CD4-positive, alpha-beta T cell treated with Interleukin-21 for 1 hour (primary cell): Measurements from ENCODE around the gene DAAM2.

Experiments
- DNase-seq: peaks from one replicate; pipeline ENCODE4 v3.0.0-alpha.2; 2020

The DAAM2 gene

DNA sequence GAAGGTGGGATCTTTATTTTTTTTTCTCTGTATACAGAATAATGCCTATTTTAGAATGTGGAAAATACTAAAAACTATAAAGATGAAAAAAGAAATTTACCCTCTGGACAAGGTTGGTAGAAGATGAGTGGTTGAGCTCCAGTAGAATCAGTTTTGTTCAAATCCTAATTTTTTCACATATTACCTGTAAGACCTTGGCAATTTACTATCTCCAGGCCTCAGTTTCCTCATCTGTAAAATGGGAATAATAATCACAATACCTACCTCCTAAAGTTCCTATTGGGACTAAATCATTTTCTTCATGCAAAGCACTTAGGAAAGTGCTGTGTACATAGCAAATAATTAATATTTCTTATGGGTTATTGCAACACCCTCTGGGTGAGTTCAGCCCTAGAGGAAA is 28.4 kb downstream of the DAAM2 start:
- DNase-seq, result no peak

DNA sequence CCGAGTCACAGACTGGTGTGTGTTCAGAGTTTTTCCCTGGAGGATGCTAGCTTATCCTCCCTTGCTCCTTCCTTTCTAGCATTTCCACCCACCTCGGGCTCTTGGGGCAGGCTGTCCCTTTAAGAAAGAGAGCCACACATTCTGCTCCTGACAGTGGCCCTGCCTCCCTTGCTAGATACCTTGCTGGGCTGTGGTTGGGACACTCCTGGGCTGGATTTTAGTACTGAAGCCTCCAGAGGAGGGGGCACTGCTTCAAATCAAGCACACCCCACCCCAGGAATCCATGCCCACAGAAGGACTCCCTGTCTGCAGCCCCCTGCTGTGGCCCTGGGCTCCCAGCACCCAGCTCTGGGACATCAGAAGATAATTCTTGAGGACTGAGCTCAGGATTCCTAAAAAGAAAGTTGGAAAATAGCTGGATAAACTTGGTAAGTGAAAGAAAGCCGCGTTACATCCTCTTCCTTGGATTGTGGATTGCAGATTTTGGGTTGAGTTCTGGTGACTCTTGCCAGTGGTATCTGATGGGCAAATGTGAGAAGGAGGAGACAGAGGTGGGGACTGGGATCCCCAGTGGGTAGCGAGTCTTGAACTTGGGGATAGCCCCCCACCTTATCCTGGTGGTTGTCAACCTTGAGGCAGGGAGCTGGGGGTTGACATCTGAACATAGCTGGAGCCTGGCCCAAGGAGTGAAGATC is 29.0 kb downstream of the DAAM2 start:
- no peak for DNase-seq

DNA sequence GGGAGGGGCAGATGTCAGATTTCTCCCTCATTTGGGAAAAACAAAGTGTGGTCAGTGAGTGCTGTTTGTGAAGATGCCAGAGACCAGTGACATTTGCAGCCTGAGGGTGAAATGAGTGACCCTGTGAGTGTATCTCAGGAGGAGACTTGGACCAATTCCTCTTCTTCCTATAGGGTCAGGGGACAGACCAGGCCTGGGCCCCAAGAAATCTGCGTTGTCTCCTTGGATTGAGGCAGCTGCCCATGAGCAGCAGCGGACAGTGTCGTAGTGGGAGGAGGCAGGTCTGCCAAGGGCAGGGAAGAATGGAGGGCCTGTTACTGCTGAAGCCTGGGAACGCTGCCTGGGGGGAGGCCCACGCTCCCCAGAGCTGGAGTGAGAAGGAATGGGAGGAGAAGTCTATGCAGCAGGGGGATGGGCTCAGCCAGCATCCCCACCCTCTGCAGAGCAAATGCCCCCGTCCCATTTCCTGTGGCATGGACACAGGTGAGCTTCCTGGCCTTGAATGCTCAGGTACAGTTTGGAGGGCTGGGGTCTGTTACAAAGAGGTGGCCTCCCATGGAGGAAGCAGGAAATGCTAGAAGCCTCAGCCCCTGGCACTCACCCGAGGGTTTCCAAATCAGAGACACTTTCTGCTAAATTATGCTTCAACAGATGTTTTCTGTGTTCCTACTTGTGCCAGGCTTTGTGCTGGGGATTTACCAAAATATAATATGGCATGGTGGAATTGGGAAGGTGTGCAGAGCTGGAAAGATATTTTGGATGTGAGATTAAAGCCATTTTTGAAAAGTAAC is 29.8 kb downstream of the DAAM2 start:
- no peak for DNase-seq

DNA sequence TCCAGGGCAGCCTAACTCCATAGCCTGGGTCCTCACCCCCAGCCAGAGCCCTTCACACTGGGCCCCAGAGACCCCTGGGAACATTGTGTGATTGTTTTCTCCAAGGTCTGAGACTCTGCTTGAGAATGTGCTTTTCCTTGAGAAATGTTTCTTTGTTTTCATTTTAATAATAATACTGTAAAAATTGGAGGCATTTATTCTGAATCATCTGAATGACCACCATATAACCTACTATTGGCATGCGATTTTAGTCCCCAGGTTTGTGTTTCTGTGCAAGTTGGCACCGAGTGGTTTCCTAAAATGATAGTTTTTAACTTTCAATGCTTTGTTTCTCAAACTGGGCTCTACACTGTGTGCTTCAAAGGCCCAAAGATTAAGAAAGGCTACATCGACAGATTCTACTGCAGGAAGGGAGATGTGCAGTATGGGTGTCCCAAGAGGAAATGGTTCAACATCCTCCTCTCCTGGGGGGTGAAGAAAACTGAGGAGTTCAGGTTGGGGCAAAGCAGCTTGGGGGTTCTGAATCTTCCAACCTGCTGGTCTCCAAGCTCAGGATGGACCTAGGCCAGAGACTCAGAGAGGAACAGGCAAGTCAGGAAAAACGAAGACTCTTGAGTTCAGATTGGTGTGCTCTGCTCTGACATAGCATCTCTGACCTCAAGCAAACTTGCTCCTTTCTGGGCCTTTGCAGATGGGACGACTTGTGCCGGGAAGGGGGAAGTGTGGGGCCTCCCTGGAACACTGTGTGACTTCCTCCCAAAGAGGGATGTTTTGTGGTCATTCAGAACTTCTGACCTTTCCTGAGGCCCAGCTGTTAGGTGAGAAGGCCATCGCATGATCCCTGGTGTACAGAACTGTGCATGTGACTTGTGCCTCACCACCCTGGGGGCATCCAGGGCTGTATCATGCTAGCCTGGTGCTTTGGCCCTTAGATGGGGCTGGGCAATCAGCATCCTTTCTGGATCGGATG is 31.0 kb downstream of the DAAM2 start:
- no peak for DNase-seq

DNA sequence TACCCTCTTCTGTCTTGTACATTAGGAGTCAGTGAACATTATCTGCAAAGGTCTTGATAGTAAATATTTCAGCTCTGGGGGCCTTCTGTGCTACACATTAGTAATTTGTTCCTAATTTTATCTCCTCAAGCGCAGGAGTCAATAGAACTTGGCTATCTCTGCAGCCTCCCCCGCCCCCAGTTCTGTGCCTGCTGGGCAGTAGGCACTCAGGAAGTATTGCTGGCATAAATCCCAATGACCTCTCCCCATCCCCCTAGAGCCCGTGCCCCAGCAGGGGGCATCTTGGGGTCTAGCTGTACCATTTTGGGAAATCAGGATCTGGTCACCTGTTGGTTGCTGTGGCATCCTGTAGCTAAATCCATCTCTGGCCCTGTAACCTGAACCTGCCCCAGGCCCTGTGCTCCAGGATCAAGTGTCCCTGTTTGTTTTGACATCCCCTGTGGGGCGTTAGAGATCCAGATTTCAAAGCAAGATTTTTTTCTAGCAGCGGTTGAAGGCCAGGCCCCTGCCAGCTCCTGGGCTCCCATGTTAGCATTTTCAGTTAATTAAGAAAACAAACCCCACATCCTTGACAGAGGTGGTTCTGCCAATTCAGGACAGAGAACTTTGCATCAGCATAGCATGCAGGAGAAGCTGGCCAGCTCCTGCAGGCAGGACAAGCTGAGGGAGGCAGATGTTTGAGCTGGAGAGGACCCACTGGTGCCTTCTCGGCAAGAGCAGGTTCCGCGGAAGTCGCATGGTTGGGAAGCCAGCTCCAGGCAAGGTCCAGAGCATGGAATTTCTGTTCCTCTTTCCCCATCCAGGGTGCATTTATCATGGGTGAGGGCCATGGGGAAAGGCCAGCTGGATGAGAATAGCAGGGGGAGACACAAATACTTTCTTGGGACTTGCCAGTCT is 32.1 kb downstream of the DAAM2 start:
- no peak for DNase-seq

DNA sequence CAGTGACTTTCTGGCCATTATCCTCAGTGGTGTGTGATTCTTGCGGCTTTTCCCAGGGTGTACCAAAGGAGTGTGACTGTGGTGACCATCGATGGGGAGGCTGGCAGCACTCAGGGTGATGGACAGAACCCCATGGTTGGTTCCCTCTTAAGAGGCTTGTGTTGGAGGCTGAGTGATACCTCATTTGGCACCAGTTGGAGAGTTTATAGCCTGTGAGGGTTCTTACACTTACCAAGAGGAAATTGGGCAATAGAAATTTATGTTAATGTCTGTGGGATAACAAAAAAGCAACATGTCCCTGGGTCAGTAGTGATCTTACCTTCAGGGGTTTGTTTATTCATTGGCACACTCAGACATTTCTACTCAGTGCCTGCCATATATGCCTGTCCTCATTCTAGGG is 37.2 kb downstream of the DAAM2 start:
- DNase-seq, result no peak

DNA sequence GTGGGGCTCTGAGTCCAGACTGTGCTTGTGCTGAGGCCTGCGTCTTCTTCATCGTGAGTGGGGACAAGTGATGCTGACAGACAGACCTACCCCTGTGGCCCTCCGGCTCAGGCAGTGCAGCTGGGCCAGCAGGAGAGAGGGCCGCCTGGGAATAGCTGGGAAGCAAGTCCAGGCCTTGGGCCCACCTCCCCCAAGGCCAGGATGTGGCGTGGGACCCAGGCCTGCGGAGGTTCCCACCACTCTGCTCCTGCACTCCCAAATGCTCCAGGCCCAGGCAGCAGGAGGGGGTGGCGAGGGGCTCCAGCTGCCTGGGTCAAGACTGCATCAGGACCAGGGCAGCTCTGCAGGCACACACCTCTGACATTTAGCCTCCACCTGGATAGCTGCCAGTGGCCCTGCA is 38.3 kb downstream of the DAAM2 start:
- DNase-seq, result no peak

DNA sequence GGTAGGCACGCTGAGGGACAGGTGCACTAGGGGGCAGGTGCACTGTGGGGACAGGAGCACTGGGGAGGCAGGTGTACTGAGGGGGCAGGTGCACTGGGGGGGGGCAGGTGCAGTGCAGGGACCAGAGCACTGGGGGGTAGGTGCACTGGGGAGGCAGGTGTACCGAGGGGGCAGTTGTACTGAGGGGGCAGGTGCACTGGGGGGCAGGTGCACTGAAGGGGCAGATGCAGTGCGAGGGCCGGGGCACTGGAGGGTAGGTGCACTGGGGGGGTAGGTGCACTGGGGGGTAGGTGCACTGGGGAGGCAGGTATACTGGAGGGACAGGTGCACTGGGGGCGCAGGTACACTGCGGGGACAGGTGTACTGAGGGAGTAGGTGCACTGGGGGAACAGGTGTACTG is 39.5 kb downstream of the DAAM2 start:
- no peak for DNase-seq

DNA sequence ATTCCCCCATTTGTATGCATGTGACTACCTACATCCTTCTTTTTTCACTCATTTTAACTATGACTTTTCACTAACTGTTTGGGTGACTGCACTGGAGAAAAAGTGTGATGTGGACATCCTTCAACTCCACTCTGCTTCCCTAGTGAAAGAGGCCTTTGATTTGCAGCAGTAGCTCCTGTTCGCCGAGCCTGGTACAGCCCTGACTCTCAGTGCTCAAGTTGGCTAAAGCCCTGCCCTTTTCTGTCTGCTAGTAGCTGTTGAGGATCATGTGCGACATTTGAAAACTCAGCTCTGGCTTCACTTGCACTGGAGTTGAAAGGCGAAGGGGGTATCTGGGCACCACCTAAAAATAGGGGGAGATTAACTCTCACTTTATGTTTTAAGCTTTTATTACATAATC is 42.1 kb downstream of the DAAM2 start:
- no peak for DNase-seq

DNA sequence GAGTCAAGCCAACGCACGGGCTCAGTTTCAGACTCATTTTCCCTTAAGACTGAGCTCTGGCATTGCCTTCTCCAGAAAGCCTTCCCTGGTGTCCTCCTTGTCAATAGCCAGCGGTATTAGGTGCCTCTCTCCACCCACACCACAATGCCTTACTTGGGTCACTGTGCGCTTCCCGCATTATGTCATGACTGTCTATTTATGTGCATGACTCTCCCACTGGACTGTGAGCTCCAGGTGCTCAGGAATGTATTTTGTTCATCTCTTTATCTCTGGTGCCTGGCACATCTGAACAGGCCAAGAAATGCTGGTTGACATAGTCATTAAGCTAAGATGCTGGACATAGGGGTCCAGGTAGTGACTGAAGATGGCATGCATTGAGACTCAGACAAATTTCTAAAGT is 42.7 kb downstream of the DAAM2 start:
- DNase-seq, result no peak

DNA sequence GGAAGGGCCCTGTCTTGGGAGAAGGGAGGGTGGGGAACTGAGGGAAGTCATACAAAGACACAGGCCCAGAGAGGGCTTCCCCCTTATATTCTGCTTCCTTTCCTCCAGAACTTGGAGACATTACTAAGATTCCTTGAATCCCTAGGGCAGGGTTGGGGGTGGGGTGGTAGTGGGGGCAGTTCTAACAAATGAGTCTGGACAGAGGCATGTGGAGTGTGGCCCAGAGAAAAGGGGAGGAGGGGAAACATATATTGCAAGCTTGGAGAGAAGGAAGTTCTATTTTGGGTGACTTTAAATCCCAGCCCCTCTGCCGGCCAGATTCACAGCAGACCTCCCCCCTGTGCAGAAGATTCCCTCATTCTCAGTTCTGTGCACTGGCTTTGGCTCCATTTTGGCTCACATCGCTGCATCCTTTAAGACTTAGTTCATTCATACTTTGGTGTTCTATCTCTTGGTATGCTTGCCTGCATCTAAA is 43.7 kb downstream of the DAAM2 start:
- DNase-seq, result no peak

DNA sequence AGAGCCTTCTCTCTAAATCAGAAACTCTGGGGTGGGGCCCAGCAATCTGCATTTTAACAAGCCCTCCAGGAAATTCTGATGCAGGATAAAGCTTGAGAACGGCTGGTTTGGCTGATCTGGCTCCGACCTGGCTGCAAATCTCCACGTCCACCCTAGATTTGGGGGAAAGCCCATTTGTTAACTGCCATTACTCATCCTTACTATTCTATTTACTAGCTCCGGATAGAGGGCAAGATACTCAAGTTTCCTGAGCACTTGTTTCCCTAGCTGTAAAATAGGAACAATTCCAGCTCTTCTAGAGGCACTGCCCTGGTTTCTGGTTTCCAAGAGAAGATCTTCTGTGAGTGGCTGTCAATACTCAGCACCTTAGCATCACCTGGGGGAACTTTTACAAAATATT is 44.4 kb downstream of the DAAM2 start:
- DNase-seq, result no peak

DNA sequence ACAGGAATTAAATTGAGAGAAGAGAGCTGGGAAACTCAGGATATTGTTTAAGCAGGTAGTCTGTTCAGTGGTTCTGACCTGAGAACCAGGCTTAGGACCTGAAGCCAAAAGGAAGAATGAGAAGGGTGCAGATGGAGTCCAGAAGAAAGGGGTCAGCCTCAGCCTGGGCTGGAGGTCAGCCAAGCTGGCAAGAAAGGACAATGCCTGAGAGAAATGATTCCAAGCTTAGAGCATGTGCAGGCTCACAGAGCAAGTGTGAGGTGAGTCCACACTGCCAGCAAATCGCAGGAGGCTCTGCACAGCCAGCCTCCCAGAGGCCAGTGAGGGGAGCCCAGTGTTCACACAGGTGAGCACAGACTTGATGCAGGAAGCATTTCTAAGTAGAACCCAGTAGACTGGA is 47.3 kb downstream of the DAAM2 start:
- DNase-seq, result no peak

DNA sequence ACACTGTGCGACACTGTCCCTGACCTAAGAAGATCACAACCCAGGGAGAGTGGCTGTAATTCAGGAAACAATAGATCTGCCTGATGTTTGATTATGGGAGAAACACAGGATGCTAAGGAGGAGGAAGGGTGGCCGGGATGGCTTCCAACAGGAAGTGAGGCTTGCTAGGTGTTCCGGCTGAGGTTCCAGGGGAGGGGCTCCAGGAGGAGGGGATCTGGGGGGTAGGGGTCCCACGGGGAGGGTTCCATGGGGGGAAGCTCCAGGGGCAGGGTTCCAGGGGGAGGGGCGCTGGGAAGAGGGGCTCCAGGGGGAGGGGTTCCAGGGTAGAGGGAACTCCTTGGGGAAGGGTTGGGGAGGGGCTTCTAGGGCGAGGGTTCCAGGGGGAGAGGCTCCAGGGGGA is 48.6 kb downstream of the DAAM2 start:
- DNase-seq, result no peak

DNA sequence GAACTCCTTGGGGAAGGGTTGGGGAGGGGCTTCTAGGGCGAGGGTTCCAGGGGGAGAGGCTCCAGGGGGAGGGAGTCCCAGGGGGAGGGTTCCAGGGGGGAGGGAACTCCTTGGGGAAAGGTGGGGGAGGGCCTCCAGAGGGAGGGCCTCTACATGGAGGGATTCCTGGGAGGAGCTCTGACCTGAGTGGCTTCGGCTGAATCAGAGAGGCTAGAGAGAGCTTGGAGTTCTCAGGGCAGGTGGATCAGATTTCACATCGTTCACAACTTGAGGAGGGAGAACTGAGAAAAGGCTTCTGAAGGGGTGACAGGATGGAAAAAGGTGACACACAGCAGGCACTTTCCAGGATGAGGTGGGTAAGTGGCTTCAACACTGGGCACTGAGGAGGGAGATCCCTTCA is 49.1 kb downstream of the DAAM2 start:
- no peak for DNase-seq

DNA sequence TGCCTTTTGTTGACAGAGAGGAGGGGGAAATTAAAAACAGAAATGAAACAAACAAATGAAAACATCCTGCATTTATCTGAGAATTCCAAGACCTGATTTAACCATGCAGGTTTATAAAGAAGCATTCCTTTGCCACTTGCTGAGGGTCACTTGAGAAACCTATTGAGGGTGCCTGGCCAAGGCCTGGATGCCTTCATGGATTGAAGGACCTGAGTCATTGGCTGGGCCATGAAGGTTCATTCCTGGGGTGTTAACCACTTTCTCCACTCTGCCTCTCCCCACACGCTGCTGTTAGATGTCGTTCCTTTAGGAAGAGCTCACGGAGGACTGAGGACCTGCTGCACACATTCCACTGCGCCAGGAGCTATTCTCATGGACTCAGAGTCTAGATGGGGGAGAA is 49.7 kb downstream of the DAAM2 start:
- no peak for DNase-seq

DNA sequence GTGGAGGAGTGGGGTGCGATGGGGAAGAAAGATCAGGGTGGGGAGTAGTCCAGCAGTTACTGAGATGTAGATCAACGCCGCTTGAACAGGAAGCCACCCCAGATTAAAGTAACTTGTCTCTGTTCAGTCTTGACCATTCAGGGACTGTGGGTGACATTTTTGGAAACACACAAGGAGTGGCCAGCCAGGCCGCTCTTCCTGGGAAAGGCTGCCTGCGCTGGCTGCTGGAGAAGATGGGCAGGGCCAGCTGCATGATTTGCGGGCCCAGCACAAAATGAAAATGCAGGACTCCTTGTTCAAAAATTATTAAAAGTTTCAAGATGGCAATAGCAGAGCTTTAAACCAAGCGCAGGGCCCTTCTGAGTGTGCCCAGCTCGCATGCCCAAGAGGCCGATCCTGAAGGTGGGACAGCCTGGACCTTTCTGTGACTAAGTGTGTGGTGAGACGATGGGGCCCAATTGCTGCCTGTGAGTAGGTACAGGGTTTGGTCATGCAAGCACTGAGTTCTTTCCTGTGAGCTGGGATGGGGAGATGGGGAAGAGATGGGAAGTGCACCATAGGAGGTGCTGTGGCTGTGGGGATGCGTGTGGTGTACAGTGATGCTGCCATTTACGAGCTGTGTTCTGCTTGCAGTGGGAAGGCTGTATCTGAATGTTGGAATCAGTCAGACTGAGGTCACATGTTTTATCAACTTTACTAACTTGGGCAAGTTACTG is 51.3 kb downstream of the DAAM2 start:
- no peak for DNase-seq

DNA sequence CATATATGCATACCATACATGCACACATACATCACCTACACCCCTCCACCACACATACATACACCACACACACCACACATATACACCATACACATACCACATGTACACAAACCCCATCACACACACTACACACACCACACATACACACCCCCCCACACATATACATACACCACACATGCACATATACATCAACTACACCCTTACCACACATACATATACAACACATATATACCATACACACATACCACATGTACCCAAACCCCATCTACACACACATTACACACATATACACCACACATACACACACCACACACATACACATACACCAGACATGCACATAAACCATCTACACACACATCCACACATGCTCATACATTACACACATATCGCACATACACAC is 52.7 kb downstream of the DAAM2 start:
- DNase-seq, result no peak

DNA sequence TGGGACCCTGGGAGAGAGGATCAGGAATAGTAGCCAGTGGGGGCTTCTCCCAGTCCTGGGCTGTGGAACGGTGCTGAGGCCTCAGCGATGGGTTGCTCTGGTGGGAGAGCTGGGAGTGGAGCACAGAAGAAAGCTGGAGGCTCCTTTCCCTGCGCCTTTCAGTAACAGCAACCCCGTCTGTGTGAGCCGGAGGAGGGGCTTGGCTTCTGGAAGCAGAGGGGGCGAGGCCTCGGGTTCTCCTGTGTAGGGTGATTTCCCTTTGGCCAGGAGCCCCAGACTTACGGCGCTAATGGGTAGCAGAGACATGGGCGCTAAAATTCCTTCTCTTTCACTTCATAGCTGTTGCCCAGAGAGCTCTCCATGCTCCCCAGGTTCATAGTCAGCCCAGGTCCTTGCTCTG is 55.0 kb downstream of the DAAM2 start:
- DNase-seq, result no peak

DNA sequence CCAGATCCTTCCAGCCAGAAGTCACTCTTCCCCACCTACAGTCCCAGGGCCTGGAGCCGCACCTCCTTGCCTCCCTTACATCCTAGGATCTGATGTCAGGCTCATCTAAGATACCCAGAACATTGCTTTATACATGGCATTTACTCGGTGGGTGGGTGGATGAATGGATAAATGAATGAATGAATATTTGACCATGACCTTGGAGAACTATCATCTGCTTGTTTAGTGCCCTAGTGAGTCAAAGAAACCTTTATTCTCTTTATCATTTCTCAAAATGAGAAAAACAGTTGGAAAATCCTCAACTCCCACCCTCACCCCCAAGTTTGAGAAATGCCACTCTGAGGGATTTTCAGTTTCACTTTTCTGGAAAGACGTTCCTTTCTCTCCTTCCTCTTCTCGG is 56.0 kb downstream of the DAAM2 start:
- no peak for DNase-seq

DNA sequence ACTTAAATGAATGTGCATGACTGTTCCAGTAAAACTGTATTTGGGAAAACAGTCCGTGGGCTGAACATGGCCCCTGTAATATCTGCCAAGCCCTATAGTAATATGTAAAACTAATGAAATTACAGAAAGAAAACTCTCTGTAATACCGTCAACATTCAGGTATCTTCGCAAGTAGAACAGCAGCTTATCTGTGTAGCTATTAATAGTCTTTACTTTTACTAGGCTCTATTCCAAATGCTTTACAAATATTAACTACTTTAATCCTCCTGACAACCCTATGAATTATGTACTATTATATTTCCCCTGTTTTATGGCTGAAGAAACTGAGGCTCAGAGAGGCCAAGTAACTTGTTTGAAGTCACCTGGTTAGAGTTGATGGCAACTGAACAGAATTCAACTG is 57.1 kb downstream of the DAAM2 start:
- no peak for DNase-seq

DNA sequence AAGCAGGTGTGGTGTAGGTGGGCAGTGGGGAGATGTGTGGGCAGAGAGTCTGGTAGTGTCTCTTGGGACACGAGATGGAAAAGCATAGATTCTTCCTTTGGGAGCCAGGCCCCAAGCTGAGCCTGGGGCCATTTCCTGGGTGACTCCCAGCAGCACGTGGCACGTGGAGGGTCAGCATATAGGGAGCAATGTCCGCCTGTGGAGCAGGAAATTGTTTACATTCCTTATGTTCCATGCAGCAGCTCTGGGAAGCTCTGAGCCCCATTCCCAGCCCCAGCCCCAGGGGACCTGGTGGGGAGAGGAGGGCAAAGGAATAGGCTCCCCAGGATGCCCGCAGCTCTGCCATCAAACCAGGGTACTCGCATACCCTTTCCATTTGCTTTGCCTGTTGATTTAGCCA is 57.6 kb downstream of the DAAM2 start:
- DNase-seq, result no peak
